Esophagus muscularis mucosa (tissue), 4 donors: ENCODE data around the gene GUCA2B.

ENCODE experiments used
- EP300 ChIP-seq: sonication (generic); formaldehyde crosslinking; IDR thresholded peaks from one replicate; pipeline ENCODE4 v1.6.1; 2017; ENCODE audit warnings: antibody characterized with exemption
- POLR2A ChIP-seq: fragments of 450-650 bp; IDR thresholded peaks from one replicate; pipeline ENCODE4 v1.6.1; 2017; ENCODE audit warnings: antibody characterized with exemption, moderate library complexity, mild to moderate bottlenecking, low read depth
- TF ChIP-seq, protein P1 (sequence below), 3 experiments: fragments of 200-600 bp in 2 of 3; fragments of 450-650 bp in 1 of 3; sonication (generic) in 2 of 3; IDR thresholded peaks; one replicate each; pipeline ENCODE4 v1.5.1; 2017 to 2019; ENCODE audit warnings: antibody characterized with exemption in 3 of 3, mild to moderate bottlenecking in 2 of 3, moderate library complexity in 1 of 3

DNA sequence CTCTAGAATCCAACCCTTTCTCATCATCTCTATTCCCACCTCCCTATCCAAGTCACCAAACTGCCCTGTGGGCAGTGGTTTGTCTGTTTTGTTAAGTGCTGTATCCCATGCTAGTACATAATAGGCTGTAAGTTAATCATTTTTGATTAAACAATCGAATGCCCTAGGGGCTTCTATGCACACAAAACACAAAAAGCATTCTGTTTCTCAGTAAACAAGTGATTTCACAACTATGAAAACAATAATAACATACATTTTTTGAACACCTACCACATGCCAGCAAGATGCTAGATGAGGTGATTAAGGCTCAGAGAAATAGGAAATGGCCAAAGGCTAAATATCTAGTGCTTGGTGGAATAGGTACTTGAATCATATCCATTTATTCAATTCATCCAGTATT is 5.0 kb upstream of the GUCA2B start:
- TF ChIP-seq, protein P1, sequence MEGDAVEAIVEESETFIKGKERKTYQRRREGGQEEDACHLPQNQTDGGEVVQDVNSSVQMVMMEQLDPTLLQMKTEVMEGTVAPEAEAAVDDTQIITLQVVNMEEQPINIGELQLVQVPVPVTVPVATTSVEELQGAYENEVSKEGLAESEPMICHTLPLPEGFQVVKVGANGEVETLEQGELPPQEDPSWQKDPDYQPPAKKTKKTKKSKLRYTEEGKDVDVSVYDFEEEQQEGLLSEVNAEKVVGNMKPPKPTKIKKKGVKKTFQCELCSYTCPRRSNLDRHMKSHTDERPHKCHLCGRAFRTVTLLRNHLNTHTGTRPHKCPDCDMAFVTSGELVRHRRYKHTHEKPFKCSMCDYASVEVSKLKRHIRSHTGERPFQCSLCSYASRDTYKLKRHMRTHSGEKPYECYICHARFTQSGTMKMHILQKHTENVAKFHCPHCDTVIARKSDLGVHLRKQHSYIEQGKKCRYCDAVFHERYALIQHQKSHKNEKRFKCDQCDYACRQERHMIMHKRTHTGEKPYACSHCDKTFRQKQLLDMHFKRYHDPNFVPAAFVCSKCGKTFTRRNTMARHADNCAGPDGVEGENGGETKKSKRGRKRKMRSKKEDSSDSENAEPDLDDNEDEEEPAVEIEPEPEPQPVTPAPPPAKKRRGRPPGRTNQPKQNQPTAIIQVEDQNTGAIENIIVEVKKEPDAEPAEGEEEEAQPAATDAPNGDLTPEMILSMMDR (IDR thresholded peaks at IDR 0.05): no peak
- TF ChIP-seq EP300: no peak
- TF ChIP-seq POLR2A: no peak
